DND-41 (cell line): ENCODE results near the gene PLD2.
A peak's percentile ranks its signal among the peaks of the same experiment; 100 is the strongest.

Source experiments
- ATAC-seq: fragments of 200-7000 bp; cut with Tn5 transposase; 3 replicates; pipeline ENCODE4 v1.9.1; 2021; ENCODE audit warnings: low read depth; ENCODE audit not compliant: insufficient read depth
- DNase-seq: peaks from one replicate; pipeline ENCODE4 v3.0.0-alpha.2; 2020
- H2AFZ ChIP-seq: 2 replicates; pipeline ENCODE4 v1.6.0; 2012; ENCODE audit warnings: low read depth, low read length
- H3K27ac ChIP-seq: 2 replicates; pipeline ENCODE4 v1.5.1; 2012; ENCODE audit warnings: low read length, inconsistent platforms
- H3K27me3 ChIP-seq: fragments of 200-600 bp; sonication (generic); 2 replicates; pipeline ENCODE4 v1.6.0; 2012; ENCODE audit warnings: low read length, mild to moderate bottlenecking, inconsistent platforms; ENCODE audit not compliant: insufficient read depth, poor library complexity
- H3K36me3 ChIP-seq: 2 replicates; pipeline ENCODE4 v1.5.1; 2012; ENCODE audit warnings: low read length, inconsistent platforms; ENCODE audit not compliant: insufficient read depth
- H3K4me1 ChIP-seq: 2 replicates; pipeline ENCODE4 v1.5.1; 2012; ENCODE audit warnings: mild to moderate bottlenecking, low read length; ENCODE audit not compliant: insufficient read depth
- H3K4me2 ChIP-seq: 2 replicates; pipeline ENCODE4 v1.6.0; 2012; ENCODE audit warnings: mild to moderate bottlenecking, moderate library complexity, low read length, inconsistent platforms; ENCODE audit not compliant: insufficient read depth
- H3K4me3 ChIP-seq, 2 experiments: fragments of 200-600 bp in 1 of 2; shearing (Covaris generic) in 1 of 2; 2 replicates each; pipeline ENCODE4 v1.5.1; 2012 to 2016; ENCODE audit warnings: inconsistent platforms in 2 of 2, low read length in 2 of 2, mild to moderate bottlenecking in 2 of 2, low read depth in 1 of 2, moderate library complexity in 1 of 2
- H3K79me2 ChIP-seq: 2 replicates; pipeline ENCODE4 v1.6.0; 2012; ENCODE audit warnings: low read length, inconsistent platforms; ENCODE audit not compliant: insufficient read depth
- H3K9ac ChIP-seq: 2 replicates; pipeline ENCODE4 v1.6.0; 2012; ENCODE audit warnings: low read depth, mild to moderate bottlenecking, inconsistent platforms, low read length, moderate library complexity
- H3K9me3 ChIP-seq: 2 replicates; pipeline ENCODE4 v1.5.1; 2012; ENCODE audit warnings: low read length, moderate library complexity, mild to moderate bottlenecking, inconsistent platforms; ENCODE audit not compliant: insufficient read depth, severe bottlenecking
- H4K20me1 ChIP-seq: 2 replicates; pipeline ENCODE4 v1.6.0; 2012; ENCODE audit warnings: low read length; ENCODE audit not compliant: insufficient read depth
- EZH2 ChIP-seq: IDR thresholded peaks from 3 replicates; pipeline ENCODE4 v1.6.1; 2012; ENCODE audit warnings: borderline replicate concordance, low read depth, mild to moderate bottlenecking, moderate library complexity, low read length, inconsistent platforms; ENCODE audit not compliant: severe bottlenecking
- TF ChIP-seq, protein P1 (sequence below): IDR thresholded peaks from 2 replicates; pipeline ENCODE4 v1.5.1; 2012; ENCODE audit warnings: borderline replicate concordance, low read length, moderate library complexity, mild to moderate bottlenecking; ENCODE audit not compliant: poor library complexity, severe bottlenecking; ENCODE audit errors: extremely low read depth

Gene PLD2

DNA sequence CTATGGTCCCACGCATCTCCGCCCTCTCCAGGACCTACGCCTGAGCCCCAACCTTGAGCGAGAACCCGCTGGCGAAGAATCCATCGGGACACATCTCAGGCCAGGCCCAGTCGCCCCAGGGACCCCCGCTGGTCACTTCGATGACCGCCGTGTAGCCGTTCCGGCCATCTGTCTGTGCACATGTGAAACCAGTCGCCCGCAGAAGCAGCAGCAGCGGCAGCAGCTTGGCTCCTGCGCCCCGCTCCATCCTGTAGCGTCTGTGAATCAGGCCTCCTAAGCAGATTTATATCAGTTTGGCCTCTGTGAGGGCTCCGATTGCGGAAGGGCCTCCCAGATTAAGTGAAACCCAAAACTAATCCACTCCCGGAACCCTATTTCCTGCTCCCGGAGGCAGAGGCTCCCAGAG is 20.8 kb upstream of the PLD2 start, which contains the start of gene VMO1:
Gene VMO1 (minus strand): TSS at position 259 of the 406 bp plus-strand sequence. CDS start 12 bp downstream, at position 247.
- no peak within 1 kb of the TSS for H3K4me3 ChIP-seq
- H3K27ac ChIP-seq, result no peak within 1 kb of the TSS
- no peaks in the 10 kb centered on the region for H3K36me3 ChIP-seq
- DNase-seq (no peak), ATAC-seq (no peak)
- no peak within 1 kb of the TSS for H3K9ac ChIP-seq
- H3K4me2 ChIP-seq, result no peak within 1 kb of the TSS
- H3K9me3 ChIP-seq, result no peaks in the 10 kb centered on the region
- H4K20me1 ChIP-seq, result no peaks in the 10 kb centered on the region
- no peaks in the 10 kb centered on the region for H3K27me3 ChIP-seq
- TF ChIP-seq, protein P1, sequence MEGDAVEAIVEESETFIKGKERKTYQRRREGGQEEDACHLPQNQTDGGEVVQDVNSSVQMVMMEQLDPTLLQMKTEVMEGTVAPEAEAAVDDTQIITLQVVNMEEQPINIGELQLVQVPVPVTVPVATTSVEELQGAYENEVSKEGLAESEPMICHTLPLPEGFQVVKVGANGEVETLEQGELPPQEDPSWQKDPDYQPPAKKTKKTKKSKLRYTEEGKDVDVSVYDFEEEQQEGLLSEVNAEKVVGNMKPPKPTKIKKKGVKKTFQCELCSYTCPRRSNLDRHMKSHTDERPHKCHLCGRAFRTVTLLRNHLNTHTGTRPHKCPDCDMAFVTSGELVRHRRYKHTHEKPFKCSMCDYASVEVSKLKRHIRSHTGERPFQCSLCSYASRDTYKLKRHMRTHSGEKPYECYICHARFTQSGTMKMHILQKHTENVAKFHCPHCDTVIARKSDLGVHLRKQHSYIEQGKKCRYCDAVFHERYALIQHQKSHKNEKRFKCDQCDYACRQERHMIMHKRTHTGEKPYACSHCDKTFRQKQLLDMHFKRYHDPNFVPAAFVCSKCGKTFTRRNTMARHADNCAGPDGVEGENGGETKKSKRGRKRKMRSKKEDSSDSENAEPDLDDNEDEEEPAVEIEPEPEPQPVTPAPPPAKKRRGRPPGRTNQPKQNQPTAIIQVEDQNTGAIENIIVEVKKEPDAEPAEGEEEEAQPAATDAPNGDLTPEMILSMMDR, result no peak
- no peak for TF ChIP-seq EZH2
- peaks cover 2% of the 10 kb centered on the region; the same call in 1 of the 2 replicates for H3K79me2 ChIP-seq
- peaks cover 20% of the 10 kb centered on the region for H3K4me1 ChIP-seq
- H2AFZ ChIP-seq, result no peak within 1 kb of the TSS

- Histone ChIP-seq H3K4me1 (peaks cover 20% of the 10 kb centered on the region), H3K79me2 (peaks cover 2% of the 10 kb centered on the region; the same call in 1 of the 2 replicates), H2AFZ (no peak overlapping the region), H3K36me3 (no peaks in the 10 kb centered on the region), H3K27ac (no peak overlapping the region), H3K9ac (no peak overlapping the region), H3K4me2 (no peak overlapping the region), H4K20me1 (no peaks in the 10 kb centered on the region), H3K9me3 (no peaks in the 10 kb centered on the region), H3K27me3 (no peaks in the 10 kb centered on the region), H3K4me3 (no peak overlapping the region)
- ATAC-seq, result no peak
- no peak for DNase-seq
- TF ChIP-seq, protein P1, result no peak
- no peak for TF ChIP-seq EZH2
Measured at GRCh38 chr17:4786516-4786915, 20.4 kb upstream of the PLD2 start.

DNA sequence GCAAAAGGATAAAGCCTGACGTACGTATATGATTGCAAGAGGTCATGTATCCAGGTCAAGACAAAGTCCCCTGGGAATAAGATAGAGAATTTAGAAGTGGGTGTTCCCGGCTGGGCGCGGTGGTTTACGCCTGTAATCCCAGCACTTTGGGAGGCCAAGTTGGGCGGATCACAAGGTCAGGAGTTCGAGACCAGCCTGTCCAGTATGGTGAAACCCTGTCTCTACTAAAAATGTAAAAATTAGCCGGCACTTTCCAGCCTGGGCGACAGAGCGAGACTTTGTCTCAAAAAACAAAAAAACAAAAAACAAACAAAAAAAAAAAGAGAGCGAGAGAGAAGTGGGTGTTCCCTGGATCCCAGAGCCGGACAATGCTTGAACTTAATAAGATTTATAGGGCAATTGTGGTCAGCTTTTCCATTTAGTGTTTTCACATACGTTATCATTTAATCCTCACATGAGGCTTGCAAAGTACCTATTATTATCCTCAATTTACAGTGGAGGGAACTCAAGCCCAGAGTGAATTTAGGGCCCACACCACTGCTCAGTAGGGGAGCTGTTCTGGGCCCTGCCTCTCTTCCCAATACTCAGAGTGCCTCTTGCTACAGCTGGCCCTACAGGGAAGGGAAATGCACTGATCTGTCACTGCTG is 18.7 kb upstream of the PLD2 start:
- peaks cover 20% of the 10 kb centered on the region for H3K4me1 ChIP-seq
- H3K9me3 ChIP-seq, result no peaks in the 10 kb centered on the region
- peak overlapping the region; percentile 98 for H3K4me2 ChIP-seq
- no peak overlapping the region; the same call in 1 of the 2 replicates for H3K9ac ChIP-seq
- H3K27ac ChIP-seq, result no peak overlapping the region
- peaks cover 2% of the 10 kb centered on the region; the same call in 1 of the 2 replicates for H3K79me2 ChIP-seq
- no peaks in the 10 kb centered on the region for H4K20me1 ChIP-seq
- DNase-seq (no peak), ATAC-seq (no peak)
- H2AFZ ChIP-seq, result no peak overlapping the region
- H3K27me3 ChIP-seq, result no peaks in the 10 kb centered on the region
- no peaks in the 10 kb centered on the region for H3K36me3 ChIP-seq
- no peak overlapping the region for H3K4me3 ChIP-seq
- TF ChIP-seq, protein P1, result no peak
- TF ChIP-seq EZH2, result no peak
